ENCODE measurements around the gene COL4A2.
A peak's percentile ranks its signal among the peaks of the same experiment; 100 is the strongest.

The COL4A2 gene

GRCh38 chr13:110549795-110550160 is 242.7 kb downstream of the COL4A2 start:
- H3K79me2 ChIP-seq (ENCODE audit: control insufficient read depth, insufficient read depth, low read length, unreplicated experiment) = peaks cover 22% of the 10 kb centered on the region
- H3K27ac ChIP-seq (ENCODE audit: low read depth, low read length) = no peak overlapping the region
- H3K36me3 ChIP-seq (ENCODE audit: insufficient read depth, low read length) = no peaks in the 10 kb centered on the region
- no peak overlapping the region for H2AFZ ChIP-seq (ENCODE audit: low read length, unreplicated experiment)
- peaks cover 18% of the 10 kb centered on the region for H3K4me1 ChIP-seq (ENCODE audit: control insufficient read depth, insufficient read depth, low read length, unreplicated experiment)
- H3K27me3 ChIP-seq (ENCODE audit: insufficient read depth, low read length) = no peaks in the 10 kb centered on the region
- no peak overlapping the region for H3K4me3 ChIP-seq (ENCODE audit: low read depth, low read length)

- H3K36me3 ChIP-seq (ENCODE audit: insufficient read depth, low read length) = no peaks in the 10 kb centered on the region
- H3K27me3 ChIP-seq (ENCODE audit: insufficient read depth, low read length) = no peaks in the 10 kb centered on the region
- H3K79me2 ChIP-seq (ENCODE audit: control insufficient read depth, insufficient read depth, low read length, unreplicated experiment) = peaks cover 32% of the 10 kb centered on the region
- no peak overlapping the region for H2AFZ ChIP-seq (ENCODE audit: low read length, unreplicated experiment)
- peaks cover 12% of the 10 kb centered on the region for H3K4me1 ChIP-seq (ENCODE audit: control insufficient read depth, insufficient read depth, low read length, unreplicated experiment)
- no peak overlapping the region for H3K4me3 ChIP-seq (ENCODE audit: low read depth, low read length)
- H3K27ac ChIP-seq (ENCODE audit: low read depth, low read length) = no peak overlapping the region
Measured at GRCh38 chr13:110551284-110551683, 244.2 kb downstream of the COL4A2 start.

DNA sequence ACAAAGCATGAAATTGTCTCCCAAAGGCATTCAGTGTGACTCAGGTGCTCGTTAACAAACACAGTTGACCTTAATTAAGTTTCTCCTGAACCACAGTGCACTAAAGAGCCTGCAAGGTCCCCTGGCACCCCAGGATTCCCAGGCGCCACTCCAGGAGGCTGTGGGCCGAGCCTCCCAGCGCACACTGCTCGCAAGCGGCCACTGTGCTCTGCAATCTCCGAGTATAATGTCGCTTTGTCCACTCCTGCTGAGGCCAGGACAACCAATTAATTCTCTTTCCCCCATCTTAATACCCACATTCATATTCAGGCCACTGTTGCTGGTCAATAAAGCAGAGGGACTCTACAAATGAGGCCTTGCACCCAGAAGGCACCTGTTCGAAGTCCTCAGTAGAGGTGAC is 245.7 kb downstream of the COL4A2 start:
- Histone ChIP-seq H3K4me1 (ENCODE audit: control insufficient read depth, insufficient read depth, low read length, unreplicated experiment) (no peaks in the 10 kb centered on the region), H3K36me3 (ENCODE audit: insufficient read depth, low read length) (no peaks in the 10 kb centered on the region), H2AFZ (ENCODE audit: low read length, unreplicated experiment) (no peak overlapping the region), H3K27ac (ENCODE audit: low read depth, low read length) (no peak overlapping the region), H3K79me2 (ENCODE audit: control insufficient read depth, insufficient read depth, low read length, unreplicated experiment) (peaks cover 32% of the 10 kb centered on the region), H3K4me3 (ENCODE audit: low read depth, low read length) (no peak overlapping the region), H3K27me3 (ENCODE audit: insufficient read depth, low read length) (no peaks in the 10 kb centered on the region)

GRCh38 chr13:110553417-110553816 is 246.3 kb downstream of the COL4A2 start:
- H3K79me2 ChIP-seq (ENCODE audit: control insufficient read depth, insufficient read depth, low read length, unreplicated experiment) = peaks cover 32% of the 10 kb centered on the region
- no peak overlapping the region for H3K27ac ChIP-seq (ENCODE audit: low read depth, low read length)
- H3K4me1 ChIP-seq (ENCODE audit: control insufficient read depth, insufficient read depth, low read length, unreplicated experiment) = no peaks in the 10 kb centered on the region

GRCh38 chr13:110554227-110554836 is 247.2 kb downstream of the COL4A2 start:
- Histone ChIP-seq H3K79me2 (ENCODE audit: control insufficient read depth, insufficient read depth, low read length, unreplicated experiment) (peaks cover 30% of the 10 kb centered on the region), H3K4me1 (ENCODE audit: control insufficient read depth, insufficient read depth, low read length, unreplicated experiment) (no peaks in the 10 kb centered on the region), H3K27me3 (ENCODE audit: insufficient read depth, low read length) (no peaks in the 10 kb centered on the region), H2AFZ (ENCODE audit: low read length, unreplicated experiment) (no peak overlapping the region), H3K4me3 (ENCODE audit: low read depth, low read length) (no peak overlapping the region), H3K27ac (ENCODE audit: low read depth, low read length) (no peak overlapping the region), H3K36me3 (ENCODE audit: insufficient read depth, low read length) (no peaks in the 10 kb centered on the region)

More at GRCh38 chr13:110553417-110553816, 246.3 kb downstream of the COL4A2 start:
- Histone ChIP-seq H3K36me3 (ENCODE audit: insufficient read depth, low read length) (no peaks in the 10 kb centered on the region), H3K4me3 (ENCODE audit: low read depth, low read length) (no peak overlapping the region), H3K27me3 (ENCODE audit: insufficient read depth, low read length) (no peaks in the 10 kb centered on the region), H2AFZ (ENCODE audit: low read length, unreplicated experiment) (no peak overlapping the region)

DNA sequence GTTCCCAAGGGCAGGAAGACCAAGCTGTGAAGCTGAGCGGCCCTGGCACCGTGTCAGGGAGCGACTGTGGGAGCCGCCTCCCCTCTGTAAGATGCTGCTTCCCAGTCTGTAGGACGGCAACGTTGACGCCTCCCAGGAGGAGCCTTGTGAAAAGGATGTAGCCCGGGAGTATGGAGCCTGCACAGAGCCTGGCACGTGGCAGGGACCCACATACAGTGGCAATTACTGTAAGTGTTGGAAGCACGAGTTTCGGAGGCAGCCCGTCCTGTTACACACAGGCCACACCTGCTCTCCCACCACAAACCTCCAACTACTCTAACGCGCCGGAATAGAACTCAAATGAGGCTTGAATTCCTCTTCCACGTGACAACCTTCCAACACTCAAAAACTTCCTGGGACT is 247.9 kb downstream of the COL4A2 start:
- no peak overlapping the region for H2AFZ ChIP-seq (ENCODE audit: low read length, unreplicated experiment)
- no peak overlapping the region for H3K4me3 ChIP-seq (ENCODE audit: low read depth, low read length)
- H3K27ac ChIP-seq (ENCODE audit: low read depth, low read length) = no peak overlapping the region
- no peaks in the 10 kb centered on the region for H3K36me3 ChIP-seq (ENCODE audit: insufficient read depth, low read length)
- H3K27me3 ChIP-seq (ENCODE audit: insufficient read depth, low read length) = no peaks in the 10 kb centered on the region
- no peaks in the 10 kb centered on the region for H3K4me1 ChIP-seq (ENCODE audit: control insufficient read depth, insufficient read depth, low read length, unreplicated experiment)
- H3K79me2 ChIP-seq (ENCODE audit: control insufficient read depth, insufficient read depth, low read length, unreplicated experiment) = peaks cover 37% of the 10 kb centered on the region

DNA sequence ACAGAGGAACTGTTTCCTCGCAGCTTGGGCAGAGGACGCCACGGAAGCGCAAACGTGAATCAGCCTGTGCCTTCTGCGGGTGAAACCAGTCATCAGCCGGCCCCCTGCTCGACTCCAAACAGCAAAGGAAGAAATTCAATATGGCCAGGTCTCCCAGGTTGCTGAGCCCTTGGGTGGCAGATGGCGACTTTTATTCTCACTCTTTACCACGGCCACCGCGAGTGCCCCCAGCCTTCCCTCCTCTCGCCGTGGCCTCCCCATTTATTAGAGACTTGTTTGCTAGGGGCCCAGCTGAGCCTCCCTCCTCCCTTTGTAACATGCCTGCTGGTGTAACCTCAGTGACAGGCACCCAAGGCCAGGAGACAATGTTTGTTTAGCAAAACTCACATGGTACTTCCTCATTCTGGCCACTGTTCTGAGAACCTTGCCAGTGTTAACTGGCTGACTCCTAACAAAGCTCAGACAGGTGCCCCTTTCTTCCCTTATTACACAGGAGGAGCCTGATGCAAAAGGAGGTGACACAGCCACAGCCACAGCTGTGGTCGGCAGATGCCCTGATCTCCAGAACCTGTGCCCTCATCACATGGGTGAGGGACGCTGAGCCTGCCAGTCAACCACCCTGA is 248.6 kb downstream of the COL4A2 start:
- H3K27ac ChIP-seq (ENCODE audit: low read depth, low read length) = no peak overlapping the region
- H3K36me3 ChIP-seq (ENCODE audit: insufficient read depth, low read length) = no peaks in the 10 kb centered on the region
- H2AFZ ChIP-seq (ENCODE audit: low read length, unreplicated experiment) = no peak overlapping the region
- peaks cover 44% of the 10 kb centered on the region for H3K79me2 ChIP-seq (ENCODE audit: control insufficient read depth, insufficient read depth, low read length, unreplicated experiment)
- H3K4me1 ChIP-seq (ENCODE audit: control insufficient read depth, insufficient read depth, low read length, unreplicated experiment) = no peaks in the 10 kb centered on the region
- H3K27me3 ChIP-seq (ENCODE audit: insufficient read depth, low read length) = no peaks in the 10 kb centered on the region
- H3K4me3 ChIP-seq (ENCODE audit: low read depth, low read length) = no peak overlapping the region

DNA sequence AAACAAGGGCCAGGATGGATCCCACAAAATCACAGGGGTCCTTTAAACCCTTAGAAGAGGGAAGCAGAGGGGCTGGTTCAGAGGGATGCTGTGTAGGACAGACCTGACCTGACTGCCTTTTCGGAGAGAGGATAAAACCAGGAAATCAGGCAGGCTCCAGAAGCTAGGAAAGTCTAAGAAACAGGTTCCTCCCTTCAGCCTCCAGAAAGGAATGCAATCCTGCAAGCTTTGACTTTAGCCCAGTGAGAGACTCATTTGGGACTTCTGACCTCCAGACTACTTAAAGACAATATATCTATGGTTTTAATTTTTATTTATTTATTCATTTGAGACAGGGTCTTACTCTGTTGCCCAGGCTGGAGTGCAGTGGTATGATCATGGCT is 249.1 kb downstream of the COL4A2 start:
- Histone ChIP-seq H3K4me3 (ENCODE audit: low read depth, low read length) (no peak overlapping the region), H2AFZ (ENCODE audit: low read length, unreplicated experiment) (no peak overlapping the region), H3K27ac (ENCODE audit: low read depth, low read length) (no peak overlapping the region), H3K79me2 (ENCODE audit: control insufficient read depth, insufficient read depth, low read length, unreplicated experiment) (peaks cover 49% of the 10 kb centered on the region), H3K36me3 (ENCODE audit: insufficient read depth, low read length) (no peaks in the 10 kb centered on the region), H3K27me3 (ENCODE audit: insufficient read depth, low read length) (no peaks in the 10 kb centered on the region), H3K4me1 (ENCODE audit: control insufficient read depth, insufficient read depth, low read length, unreplicated experiment) (no peaks in the 10 kb centered on the region)

- H3K79me2 ChIP-seq (ENCODE audit: control insufficient read depth, insufficient read depth, low read length, unreplicated experiment) = peaks cover 50% of the 10 kb centered on the region
- no peaks in the 10 kb centered on the region for H3K4me1 ChIP-seq (ENCODE audit: control insufficient read depth, insufficient read depth, low read length, unreplicated experiment)
- H3K27me3 ChIP-seq (ENCODE audit: insufficient read depth, low read length) = no peaks in the 10 kb centered on the region
- H2AFZ ChIP-seq (ENCODE audit: low read length, unreplicated experiment) = no peak overlapping the region
- no peak overlapping the region for H3K27ac ChIP-seq (ENCODE audit: low read depth, low read length)
- H3K36me3 ChIP-seq (ENCODE audit: insufficient read depth, low read length) = no peaks in the 10 kb centered on the region
- no peak overlapping the region for H3K4me3 ChIP-seq (ENCODE audit: low read depth, low read length)
Measured at GRCh38 chr13:110557082-110557481, 250.0 kb downstream of the COL4A2 start.

DNA sequence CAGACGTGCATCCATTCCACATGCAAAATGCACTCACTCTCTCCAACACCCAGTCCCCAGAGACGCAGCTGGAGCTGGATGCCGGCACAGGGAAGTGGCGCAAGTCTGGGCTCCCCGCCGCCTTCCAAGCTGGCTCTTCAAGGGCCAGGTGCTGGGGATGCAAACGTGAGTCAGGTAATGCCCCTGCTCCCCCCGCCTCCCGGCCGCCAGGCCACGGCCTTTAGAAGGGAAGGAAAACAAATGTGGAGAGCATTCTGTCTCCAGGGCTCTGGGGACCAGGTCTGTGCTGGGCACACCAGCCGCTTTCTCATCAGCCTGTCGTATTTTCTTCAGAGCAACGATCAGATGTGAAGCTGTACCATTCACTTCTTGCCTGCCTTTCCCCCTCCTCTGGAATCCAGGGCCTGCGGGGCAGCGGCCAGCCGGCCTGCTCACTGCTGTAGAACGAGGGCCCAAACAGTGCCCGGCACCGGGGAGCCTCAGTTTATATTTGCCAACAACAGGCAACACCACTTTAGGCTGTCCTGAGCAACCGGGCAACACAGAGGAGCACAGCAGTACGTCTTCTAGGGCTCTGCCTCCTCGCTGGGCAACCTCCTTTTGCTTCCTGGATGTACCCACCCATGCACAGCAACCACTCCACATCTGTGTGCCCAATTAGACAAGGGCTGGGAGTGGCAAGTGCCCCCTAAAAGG is 250.7 kb downstream of the COL4A2 start:
- H3K36me3 ChIP-seq (ENCODE audit: insufficient read depth, low read length) = no peaks in the 10 kb centered on the region
- no peak overlapping the region for H2AFZ ChIP-seq (ENCODE audit: low read length, unreplicated experiment)
- H3K27ac ChIP-seq (ENCODE audit: low read depth, low read length) = no peak overlapping the region
- H3K79me2 ChIP-seq (ENCODE audit: control insufficient read depth, insufficient read depth, low read length, unreplicated experiment) = peaks cover 50% of the 10 kb centered on the region
- H3K4me3 ChIP-seq (ENCODE audit: low read depth, low read length) = no peak overlapping the region
- H3K4me1 ChIP-seq (ENCODE audit: control insufficient read depth, insufficient read depth, low read length, unreplicated experiment) = peaks cover 4% of the 10 kb centered on the region
- H3K27me3 ChIP-seq (ENCODE audit: insufficient read depth, low read length) = no peaks in the 10 kb centered on the region

GRCh38 chr13:110559429-110559943 is 252.4 kb downstream of the COL4A2 start:
- no peaks in the 10 kb centered on the region for H3K36me3 ChIP-seq (ENCODE audit: insufficient read depth, low read length)
- peak overlapping the region; percentile 67; the same call in 1 of the 2 replicates for H3K27ac ChIP-seq (ENCODE audit: low read depth, low read length)
- no peaks in the 10 kb centered on the region for H3K27me3 ChIP-seq (ENCODE audit: insufficient read depth, low read length)
- peaks cover 6% of the 10 kb centered on the region for H3K4me1 ChIP-seq (ENCODE audit: control insufficient read depth, insufficient read depth, low read length, unreplicated experiment)
- peak overlapping the region; percentile 86 for H3K4me3 ChIP-seq (ENCODE audit: low read depth, low read length)
- peaks cover 40% of the 10 kb centered on the region for H3K79me2 ChIP-seq (ENCODE audit: control insufficient read depth, insufficient read depth, low read length, unreplicated experiment)
- no peak overlapping the region for H2AFZ ChIP-seq (ENCODE audit: low read length, unreplicated experiment)

Data from ACC112 (cell line).